Activated naive CD8-positive, alpha-beta T cell treated with anti-CD3 and anti-CD28 coated beads for 36 hours (primary cell): Measurements from ENCODE around the gene CALCOCO2. TPM values are rescaled to one million over a fixed set of nuclear protein-coding genes. Genes with fewer than 3 reads are reported as not detected.
"Not testable (repeated sequence)": the region's sequence is repeated elsewhere in the genome, so short reads cannot be mapped to it uniquely, and the experiment has no call there.

Experiments
- DNase-seq: peaks from one replicate; pipeline ENCODE4 v3.0.0; 2021
- H3K27ac Mint-ChIP-seq: one replicate; pipeline ENCODE4 v1.8.0; 2022; ENCODE audit warnings: mild to moderate bottlenecking, moderate library complexity, mixed read lengths
- H3K27me3 Mint-ChIP-seq: one replicate; pipeline ENCODE4 v1.8.0; 2022; ENCODE audit warnings: mild to moderate bottlenecking, mixed read lengths
- H3K36me3 Mint-ChIP-seq: one replicate; pipeline ENCODE4 v1.8.0; 2021; ENCODE audit warnings: mild to moderate bottlenecking, mixed read lengths
- H3K4me1 Mint-ChIP-seq: one replicate; pipeline ENCODE4 v1.8.0; 2021; ENCODE audit warnings: mixed read lengths
- H3K4me3 Mint-ChIP-seq: one replicate; pipeline ENCODE4 v1.8.0; 2022; ENCODE audit warnings: mild to moderate bottlenecking, moderate library complexity, mixed read lengths
- H3K9me3 Mint-ChIP-seq: one replicate; pipeline ENCODE4 v1.8.0; 2022; ENCODE audit warnings: mixed read lengths
- total RNA-seq, 2 experiments: library from RNA; stranded (reverse); gene quantifications; one replicate each; pipeline ENCODE4 v1.2.3, GENCODE V29; 2021

Gene CALCOCO2
- total RNA-seq, 2 experiments from 2014 or later = 69.3 to 75.8 TPM

DNA sequence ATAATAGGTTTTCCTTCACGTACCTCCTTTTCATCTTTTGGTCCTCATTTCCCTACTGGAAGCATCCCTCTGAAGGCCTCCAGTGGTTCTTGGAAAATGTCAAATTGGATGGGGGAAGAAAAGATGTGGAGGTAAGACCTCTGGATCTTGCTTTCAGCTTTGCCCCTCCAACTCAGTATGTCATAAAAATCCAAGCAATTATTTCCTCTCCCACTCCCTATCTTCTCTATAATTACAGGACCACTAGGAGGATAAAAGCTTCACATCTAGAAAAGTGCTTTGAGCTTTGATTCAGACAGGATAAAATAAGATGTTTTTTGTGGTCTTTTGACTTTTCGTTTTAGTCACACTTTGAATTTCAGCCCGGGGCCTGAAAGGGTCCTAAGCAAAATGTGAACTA lies 15.5 kb upstream of the CALCOCO2 start:
- H3K4me1 Mint-ChIP-seq = peaks cover 21% of the 10 kb centered on the region
- H3K4me3 Mint-ChIP-seq = no peak overlapping the region
- H3K27ac Mint-ChIP-seq = no peak overlapping the region
- DNase-seq = no peak
- no peaks in the 10 kb centered on the region for H3K9me3 Mint-ChIP-seq
- peaks cover 72% of the 10 kb centered on the region for H3K27me3 Mint-ChIP-seq
- no peaks in the 10 kb centered on the region for H3K36me3 Mint-ChIP-seq

DNA sequence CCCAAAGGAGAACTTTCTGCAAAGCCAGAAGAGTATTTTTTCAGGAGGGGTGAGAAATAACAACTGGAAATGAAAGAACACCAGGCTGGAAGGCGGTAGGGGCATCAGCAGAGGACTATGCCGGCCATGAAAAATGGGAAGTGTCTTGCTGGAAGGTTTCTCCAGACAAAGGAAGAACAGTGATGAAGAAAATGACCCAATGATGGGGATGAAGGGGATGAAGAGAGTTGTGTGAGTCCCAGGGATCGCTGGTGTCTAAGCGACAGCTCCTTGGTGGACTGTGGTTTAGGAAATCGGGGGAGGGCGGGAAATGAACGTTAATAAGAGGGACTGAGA lies 14.4 kb upstream of the CALCOCO2 start:
- Mint-ChIP-seq H3K4me1 (peaks cover 21% of the 10 kb centered on the region), H3K36me3 (no peaks in the 10 kb centered on the region), H3K27ac (no peak overlapping the region), H3K27me3 (peaks cover 70% of the 10 kb centered on the region), H3K4me3 (peak overlapping the region; percentile 73), H3K9me3 (no peaks in the 10 kb centered on the region)
- no peak for DNase-seq

DNA sequence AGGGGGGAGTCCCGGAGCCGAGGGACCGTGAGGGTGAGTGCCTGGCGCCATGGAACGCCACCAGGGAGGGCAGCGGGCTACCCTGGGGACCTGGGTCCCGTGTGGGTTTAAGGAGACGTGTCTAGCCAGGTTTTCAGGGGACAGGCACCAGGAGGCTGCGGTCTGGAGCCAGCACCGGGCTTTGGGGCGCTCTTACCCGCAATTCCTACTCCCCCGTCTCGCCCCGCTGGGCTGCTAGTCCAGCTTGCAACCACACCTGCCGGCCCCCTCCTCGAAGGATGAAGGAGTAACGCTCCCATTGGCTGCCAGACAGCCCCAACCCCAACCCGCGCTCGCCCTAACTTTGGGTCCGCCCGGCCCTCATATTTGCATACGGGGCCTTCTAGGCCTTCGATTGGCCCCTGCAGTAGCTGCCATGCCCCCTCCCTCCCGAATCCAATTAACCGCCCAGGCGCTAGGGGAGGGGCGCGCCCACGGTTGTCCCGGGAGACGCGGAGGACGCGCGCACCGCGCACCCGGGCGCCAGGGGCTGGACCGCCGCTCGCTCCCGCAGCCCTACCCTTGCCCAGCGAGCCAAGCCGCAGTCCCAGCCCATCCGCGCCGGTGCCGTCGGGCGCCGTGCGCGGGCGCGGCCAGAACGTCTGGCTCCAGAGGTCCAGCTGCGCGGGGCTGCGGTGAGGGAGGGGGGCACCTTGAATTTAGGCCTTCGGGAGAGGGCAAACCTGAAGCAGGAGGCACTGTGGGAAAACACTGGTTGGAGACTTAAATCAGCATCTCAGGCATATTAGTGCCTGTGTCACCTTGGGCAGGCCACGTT lies 13.9 kb upstream of the CALCOCO2 start, which contains the start of gene TTLL6:
Gene TTLL6, minus strand, starts transcription at position 456 of the 817 bp plus-strand sequence. Its CDS starts 157 bp downstream, at position 299.
- H3K27ac Mint-ChIP-seq = no peak within 1 kb of the TSS
- no peaks in the 10 kb centered on the region for H3K36me3 Mint-ChIP-seq
- peak within 1 kb of the TSS; percentile 73 for H3K4me3 Mint-ChIP-seq
- H3K4me1 Mint-ChIP-seq = peaks cover 21% of the 10 kb centered on the region
- DNase-seq = peak; percentile 76
- H3K9me3 Mint-ChIP-seq = no peaks in the 10 kb centered on the region
- H3K27me3 Mint-ChIP-seq = peaks cover 70% of the 10 kb centered on the region

DNA sequence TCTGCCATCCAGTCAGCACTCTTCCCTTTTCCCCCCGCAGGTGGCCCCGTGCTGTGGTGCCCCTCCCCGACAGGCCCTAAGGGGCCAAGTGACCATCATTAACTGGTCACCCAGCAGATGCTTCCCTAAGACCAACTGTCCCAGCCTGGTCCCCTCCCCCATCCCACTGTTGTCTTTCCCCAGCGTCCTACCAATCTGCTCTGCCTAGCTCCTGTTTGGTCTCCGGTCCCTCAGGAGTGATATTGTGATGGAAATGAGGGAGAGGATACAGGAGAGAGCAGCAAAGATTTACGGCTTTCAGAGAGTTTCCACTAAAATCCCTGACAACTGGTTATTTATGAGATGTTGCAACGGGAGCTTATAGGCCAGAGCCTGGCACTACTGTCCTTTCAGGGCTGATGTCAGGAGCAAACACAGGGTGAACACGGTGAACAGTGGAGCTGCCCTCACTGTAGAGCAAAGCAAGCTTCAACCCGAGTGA lies 12.4 kb upstream of the CALCOCO2 start:
- H3K9me3 Mint-ChIP-seq = no peaks in the 10 kb centered on the region
- DNase-seq = no peak
- H3K27me3 Mint-ChIP-seq = peaks cover 75% of the 10 kb centered on the region
- H3K4me3 Mint-ChIP-seq = no peak overlapping the region
- H3K27ac Mint-ChIP-seq = no peak overlapping the region
- H3K4me1 Mint-ChIP-seq = peaks cover 21% of the 10 kb centered on the region
- H3K36me3 Mint-ChIP-seq = no peaks in the 10 kb centered on the region

DNA sequence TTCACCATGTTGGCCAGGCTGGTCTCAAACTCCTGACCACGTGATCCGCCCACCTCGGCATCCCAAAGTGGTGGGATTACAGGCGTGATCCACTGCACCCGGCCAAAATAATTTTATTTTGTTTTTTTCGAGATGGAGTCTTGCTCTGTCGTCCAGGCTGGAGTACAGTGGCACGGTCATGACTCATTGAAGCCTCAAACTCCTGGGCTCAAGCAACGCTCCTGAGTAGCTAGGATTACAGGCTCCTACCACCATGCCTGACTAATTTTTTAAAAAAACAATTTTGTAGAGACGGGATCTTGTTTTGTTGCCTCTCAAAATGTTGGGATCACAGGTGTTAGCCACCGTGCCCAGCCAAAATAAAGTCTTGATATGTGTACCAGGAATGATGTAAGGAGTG lies 11.4 kb upstream of the CALCOCO2 start:
- H3K4me1 Mint-ChIP-seq = peaks cover 20% of the 10 kb centered on the region
- no peaks in the 10 kb centered on the region for H3K36me3 Mint-ChIP-seq
- H3K27me3 Mint-ChIP-seq = peaks cover 69% of the 10 kb centered on the region
- no peaks in the 10 kb centered on the region for H3K9me3 Mint-ChIP-seq
- no peak overlapping the region for H3K4me3 Mint-ChIP-seq
- no peak for DNase-seq
- no peak overlapping the region for H3K27ac Mint-ChIP-seq

DNA sequence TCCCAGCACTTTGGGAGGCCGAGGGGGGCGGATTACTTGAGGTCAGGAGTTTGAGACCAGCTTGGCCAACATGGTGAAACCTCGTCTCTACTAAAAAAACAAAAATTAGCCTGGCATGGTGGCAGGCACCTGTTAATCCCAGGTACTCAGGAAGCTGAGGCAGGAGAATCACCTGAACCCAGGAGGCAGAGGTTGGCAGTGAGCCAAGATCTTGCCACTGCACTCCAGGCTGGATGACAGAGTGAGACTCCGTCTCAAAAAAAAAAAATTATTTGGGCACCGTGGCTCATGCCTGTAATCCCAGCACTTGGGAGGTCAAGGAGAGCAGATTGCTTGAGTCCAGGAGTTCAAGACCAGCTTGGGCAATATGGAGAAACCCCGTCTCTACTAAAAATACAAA lies 9.9 kb upstream of the CALCOCO2 start:
- H3K27ac Mint-ChIP-seq, DNase-seq, H3K4me3 Mint-ChIP-seq, H3K9me3 Mint-ChIP-seq, H3K36me3 Mint-ChIP-seq: not testable (repeated sequence)
- peaks cover 12% of the 10 kb centered on the region for H3K4me1 Mint-ChIP-seq
- peaks cover 56% of the 10 kb centered on the region for H3K27me3 Mint-ChIP-seq

DNA sequence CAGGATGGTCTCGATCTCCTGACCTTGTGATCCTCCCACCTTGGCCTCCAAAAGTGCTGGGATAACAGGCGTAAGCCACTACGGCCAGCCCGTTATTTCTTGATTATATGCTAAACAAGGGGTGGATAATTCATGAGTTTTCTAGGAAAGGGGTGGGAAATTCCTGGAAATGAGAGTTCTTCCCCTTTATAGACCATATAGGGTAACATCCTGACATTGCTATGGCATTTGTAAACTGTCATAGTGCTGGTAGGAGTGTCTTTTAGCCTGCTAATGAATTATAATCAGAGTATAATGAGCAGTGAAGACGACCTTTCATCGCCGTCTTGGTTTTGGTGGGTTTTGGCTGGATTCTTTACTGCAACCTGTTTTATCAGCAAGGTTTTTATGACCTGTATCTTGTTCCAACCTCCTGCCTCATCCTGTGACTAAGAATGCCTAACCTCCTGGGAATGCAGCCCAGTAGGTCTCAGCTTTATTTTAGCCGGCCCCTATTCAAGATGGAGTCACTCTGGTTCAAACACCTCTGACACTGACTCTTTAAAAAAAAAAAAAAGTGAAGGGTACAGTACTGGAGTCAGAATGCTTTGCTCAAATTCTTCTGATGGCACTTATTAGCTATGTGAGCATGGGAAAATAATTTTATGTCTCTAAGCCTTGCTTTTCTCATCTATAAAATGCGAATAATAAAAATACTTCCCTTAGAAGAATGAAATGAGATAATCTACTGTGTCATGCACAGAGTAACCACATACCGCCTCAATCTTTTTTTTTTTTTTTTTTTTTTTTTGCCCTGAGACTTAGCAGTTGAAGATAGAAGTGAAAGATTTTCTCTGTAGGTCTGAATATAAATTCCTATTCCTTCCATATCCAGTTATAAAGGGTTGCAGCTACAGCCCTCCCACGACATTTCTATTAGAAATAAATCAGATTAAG lies 5.1 kb upstream of the CALCOCO2 start:
- H3K27ac Mint-ChIP-seq = no peak overlapping the region
- H3K4me1 Mint-ChIP-seq = peaks cover 6% of the 10 kb centered on the region
- H3K4me3 Mint-ChIP-seq = no peak overlapping the region
- no peaks in the 10 kb centered on the region for H3K36me3 Mint-ChIP-seq
- no peak for DNase-seq
- no peaks in the 10 kb centered on the region for H3K9me3 Mint-ChIP-seq
- H3K27me3 Mint-ChIP-seq = peaks cover 17% of the 10 kb centered on the region

DNA sequence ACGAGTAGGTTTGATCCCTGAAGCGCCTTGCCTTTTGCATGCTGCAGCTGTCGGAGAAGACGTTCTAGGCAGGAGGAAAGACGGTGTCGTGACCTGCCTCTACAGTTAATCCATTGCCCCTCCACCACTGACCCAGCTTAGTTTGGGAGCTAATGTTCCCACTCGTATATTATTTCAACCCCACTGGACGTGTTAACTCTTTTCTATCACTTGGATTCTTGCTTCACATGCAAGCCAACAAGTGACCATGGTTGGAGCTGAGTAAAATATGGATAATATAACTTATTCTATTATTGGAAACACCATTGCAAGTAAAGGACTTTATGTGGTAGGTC lies 681 bp downstream of the CALCOCO2 start:
- no peak for DNase-seq
- no peaks in the 10 kb centered on the region for H3K27me3 Mint-ChIP-seq
- H3K9me3 Mint-ChIP-seq = no peaks in the 10 kb centered on the region
- peak overlapping the region; percentile 97 for H3K4me3 Mint-ChIP-seq
- peaks cover 22% of the 10 kb centered on the region for H3K36me3 Mint-ChIP-seq
- peak overlapping the region; percentile 96 for H3K27ac Mint-ChIP-seq
- H3K4me1 Mint-ChIP-seq = peaks cover 52% of the 10 kb centered on the region

DNA sequence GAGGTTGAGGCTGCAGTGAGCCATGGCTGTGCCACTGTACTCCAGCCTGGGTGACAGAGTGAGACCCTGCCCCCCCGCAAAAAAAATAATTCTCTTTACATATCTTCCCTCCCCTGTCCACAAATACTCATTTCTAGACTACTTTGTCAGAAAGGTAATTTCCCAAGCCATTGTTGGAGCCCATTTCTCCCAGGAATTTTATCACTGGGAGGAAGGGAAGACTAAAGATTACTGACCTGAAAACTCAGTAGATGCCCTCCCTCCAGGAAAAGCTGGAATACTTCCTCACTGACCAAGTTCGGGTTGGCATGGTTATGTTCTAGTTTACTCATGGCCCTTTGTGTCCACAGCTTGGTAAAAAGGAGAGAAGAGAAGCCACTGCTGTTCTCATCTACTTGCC lies 4.1 kb downstream of the CALCOCO2 start:
- Mint-ChIP-seq H3K36me3 (peaks cover 34% of the 10 kb centered on the region), H3K4me3 (no peak overlapping the region), H3K4me1 (peaks cover 72% of the 10 kb centered on the region), H3K9me3 (no peaks in the 10 kb centered on the region), H3K27me3 (no peaks in the 10 kb centered on the region), H3K27ac (no peak overlapping the region)
- no peak for DNase-seq

DNA sequence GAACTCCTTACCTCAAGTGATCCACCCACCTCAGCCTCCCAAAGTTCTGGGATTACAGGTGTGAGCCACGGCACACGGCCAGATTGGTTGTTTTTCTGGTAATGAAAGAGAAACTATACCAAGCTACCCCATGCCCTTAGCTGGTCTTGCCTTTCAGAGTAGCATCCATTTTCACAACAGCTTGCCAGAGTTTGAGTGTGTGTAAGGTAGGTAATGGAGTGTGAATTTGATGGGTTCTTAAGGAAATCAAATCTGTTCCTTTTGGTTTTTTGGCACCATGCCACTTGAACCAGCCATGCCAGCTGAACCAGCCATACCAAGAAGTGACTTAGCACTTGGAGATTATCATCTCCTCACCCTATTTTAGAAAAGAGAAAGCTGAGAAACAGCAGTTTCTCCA lies 5.1 kb downstream of the CALCOCO2 start:
- Mint-ChIP-seq H3K4me1 (peaks cover 78% of the 10 kb centered on the region), H3K9me3 (no peaks in the 10 kb centered on the region), H3K27ac (no peak overlapping the region), H3K4me3 (no peak overlapping the region), H3K27me3 (no peaks in the 10 kb centered on the region), H3K36me3 (peaks cover 40% of the 10 kb centered on the region)
- peak; percentile 22 for DNase-seq

DNA sequence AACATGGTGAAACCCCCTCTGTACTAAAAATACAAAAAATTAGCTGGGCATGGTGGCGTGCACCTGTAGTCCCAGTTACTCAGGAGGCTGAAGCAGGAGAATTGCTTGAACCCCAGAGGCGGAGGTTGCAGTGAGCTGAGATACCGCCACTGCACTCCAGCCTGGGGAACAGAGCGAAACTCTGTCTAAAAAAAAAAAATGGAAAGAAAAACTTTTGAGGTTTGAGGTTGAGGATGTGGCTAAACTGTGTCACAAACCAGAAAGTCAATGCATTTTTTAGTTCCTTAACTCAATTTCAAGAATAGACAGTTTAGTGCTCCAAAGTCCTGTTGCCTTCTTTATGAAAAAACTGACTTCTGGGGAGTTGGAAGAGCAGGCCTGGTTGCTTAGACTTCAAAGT lies 6.6 kb downstream of the CALCOCO2 start:
- H3K27ac Mint-ChIP-seq = peak overlapping the region; percentile 75

DNA sequence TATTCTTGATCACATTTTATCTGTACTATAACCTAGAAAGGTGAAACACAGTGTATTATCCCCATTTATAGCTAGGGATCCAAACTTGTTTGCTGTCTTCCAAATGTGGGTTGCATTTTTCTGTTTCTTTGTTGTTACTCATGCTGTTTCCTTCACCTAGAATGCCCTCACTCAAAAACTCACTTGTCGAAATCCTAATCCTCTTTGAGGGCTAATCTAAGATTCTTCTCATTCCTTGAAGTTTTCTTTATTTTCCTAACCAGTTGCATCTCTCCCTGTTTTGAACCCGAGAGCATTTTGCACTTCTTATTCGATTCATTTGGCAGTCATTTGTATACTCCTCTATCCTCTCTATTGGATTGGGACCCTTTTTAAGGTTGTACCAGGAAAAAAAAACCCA lies 9.6 kb downstream of the CALCOCO2 start:
- Mint-ChIP-seq H3K27ac (no peak overlapping the region), H3K27me3 (no peaks in the 10 kb centered on the region), H3K9me3 (no peaks in the 10 kb centered on the region), H3K36me3 (peaks cover 36% of the 10 kb centered on the region), H3K4me1 (peaks cover 65% of the 10 kb centered on the region), H3K4me3 (no peak overlapping the region)
- no peak for DNase-seq

More for the DNA sequence above, 6.6 kb downstream of the CALCOCO2 start:
- not testable (repeated sequence) for H3K9me3 Mint-ChIP-seq, DNase-seq, H3K27me3 Mint-ChIP-seq
- Mint-ChIP-seq H3K36me3 (peaks cover 38% of the 10 kb centered on the region), H3K4me3 (peak overlapping the region; percentile 60), H3K4me1 (peaks cover 80% of the 10 kb centered on the region)

DNA sequence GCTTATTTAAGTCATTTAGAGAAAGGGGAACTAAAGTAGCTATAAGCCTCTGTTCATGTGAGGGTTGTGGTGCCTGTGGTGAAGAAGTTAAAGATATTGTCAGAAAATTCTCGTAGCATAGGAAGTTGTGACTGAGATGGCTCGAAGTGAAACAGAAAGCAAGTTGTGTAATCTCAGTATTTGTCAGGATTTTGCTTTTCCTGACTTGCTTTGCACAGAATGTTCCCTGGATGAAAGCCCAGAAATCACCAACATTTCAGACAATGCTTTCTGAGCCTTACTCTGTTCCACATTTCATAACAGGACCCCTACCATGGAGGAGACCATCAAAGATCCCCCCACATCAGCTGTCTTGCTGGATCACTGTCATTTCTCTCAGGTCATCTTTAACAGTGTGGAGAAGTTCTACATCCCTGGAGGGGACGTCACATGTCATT lies 10.6 kb downstream of the CALCOCO2 start:
- Mint-ChIP-seq H3K9me3 (no peaks in the 10 kb centered on the region), H3K4me3 (peak overlapping the region; percentile 69), H3K27me3 (no peaks in the 10 kb centered on the region), H3K27ac (peak overlapping the region; percentile 80), H3K36me3 (peaks cover 27% of the 10 kb centered on the region), H3K4me1 (peaks cover 56% of the 10 kb centered on the region)
- DNase-seq = peak; percentile 32

DNA sequence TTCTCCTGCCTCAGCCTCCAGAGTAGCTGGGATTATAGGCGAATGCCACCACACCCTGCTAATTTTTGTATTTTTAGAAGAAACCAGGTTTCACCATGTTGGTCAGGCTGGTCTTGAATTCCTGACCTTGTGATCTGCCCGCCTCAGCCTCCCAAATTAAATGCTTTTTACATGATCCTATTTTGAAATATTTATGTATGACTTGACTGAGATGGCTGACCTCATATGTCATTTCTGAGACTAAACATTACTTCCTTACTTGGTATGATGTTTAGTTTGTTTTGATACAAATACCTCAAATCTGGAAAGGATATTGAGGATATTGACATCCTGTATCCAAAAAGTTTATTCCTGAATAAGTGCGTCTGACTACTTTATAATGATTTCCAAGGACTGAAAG lies 11.9 kb downstream of the CALCOCO2 start:
- H3K9me3 Mint-ChIP-seq = no peaks in the 10 kb centered on the region
- H3K4me3 Mint-ChIP-seq = no peak overlapping the region
- H3K27ac Mint-ChIP-seq = no peak overlapping the region
- H3K4me1 Mint-ChIP-seq = peaks cover 44% of the 10 kb centered on the region
- no peak for DNase-seq
- no peaks in the 10 kb centered on the region for H3K27me3 Mint-ChIP-seq
- H3K36me3 Mint-ChIP-seq = peaks cover 18% of the 10 kb centered on the region

DNA sequence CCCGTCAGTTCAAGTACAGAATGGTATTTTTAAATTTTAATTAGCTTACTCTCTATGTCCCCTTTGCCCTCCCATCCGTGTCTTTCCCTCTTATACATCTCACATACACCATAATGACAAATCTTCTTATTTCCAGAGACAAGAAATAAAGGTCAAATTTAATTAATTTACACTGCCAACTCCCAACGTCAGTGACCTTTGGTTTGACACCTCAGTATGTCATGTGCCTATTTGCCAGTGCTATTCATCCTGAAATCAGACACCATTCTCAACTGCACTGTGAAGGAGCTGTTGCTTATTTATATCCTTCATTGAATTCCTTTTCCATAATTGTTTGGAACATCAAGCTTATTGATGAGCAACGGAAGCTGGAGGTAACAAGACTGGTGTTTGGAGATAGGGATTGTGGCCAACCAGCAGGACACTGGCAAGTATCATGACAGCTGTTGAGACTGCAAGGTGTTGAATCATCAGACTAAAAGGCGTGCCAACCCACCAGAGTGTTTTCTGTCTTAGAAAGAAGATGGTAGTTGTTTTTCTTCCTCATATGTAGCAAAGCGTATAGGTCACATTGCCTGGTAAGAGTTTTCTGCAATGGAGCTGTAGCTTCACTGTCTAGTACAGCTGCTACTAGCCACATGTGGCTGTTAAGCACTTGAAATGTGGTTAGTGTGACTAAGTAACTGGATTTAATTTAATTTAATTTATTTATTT lies 12.5 kb downstream of the CALCOCO2 start:
- Mint-ChIP-seq H3K4me1 (peaks cover 38% of the 10 kb centered on the region), H3K9me3 (no peaks in the 10 kb centered on the region), H3K27me3 (no peaks in the 10 kb centered on the region), H3K27ac (no peak overlapping the region), H3K4me3 (no peak overlapping the region), H3K36me3 (peaks cover 17% of the 10 kb centered on the region)
- no peak for DNase-seq
